Stimulated activated effector memory CD8-positive, alpha-beta T cell treated with anti-CD3 and anti-CD28 coated beads, Interleukin-12 subunit alpha, Interleukin-12 subunit beta, amount 100 ng/mL, for 72 hours (primary cell): Measurements from ENCODE around the gene COLEC12.
"Not testable (repeated sequence)": the region's sequence is repeated elsewhere in the genome, so short reads cannot be mapped to it uniquely, and the experiment has no call there.

Source experiments
- ATAC-seq: fragments of 150-1000 bp; cut with Tn5 transposase; 2 replicates; pipeline ENCODE4 v1.10.0; 2021
- DNase-seq, 2 donors: peaks; one replicate each; pipeline ENCODE4 v3.0.0; 2021 to 2022; ENCODE audit warnings: low spot score in 2 of 2
- H3K27ac Mint-ChIP-seq: one replicate; pipeline ENCODE4 v1.8.0; 2022; ENCODE audit warnings: mild to moderate bottlenecking, mixed read lengths
- H3K36me3 Mint-ChIP-seq: one replicate; pipeline ENCODE4 v1.8.0; 2022; ENCODE audit warnings: mild to moderate bottlenecking, mixed read lengths
- H3K4me1 Mint-ChIP-seq: one replicate; pipeline ENCODE4 v1.8.0; 2022; ENCODE audit warnings: mixed read lengths
- H3K4me3 Mint-ChIP-seq: one replicate; pipeline ENCODE4 v1.8.0; 2022; ENCODE audit warnings: mild to moderate bottlenecking, mixed read lengths
- H3K9me3 Mint-ChIP-seq: one replicate; pipeline ENCODE4 v1.8.0; 2022; ENCODE audit warnings: mixed read lengths

The COLEC12 gene

DNA sequence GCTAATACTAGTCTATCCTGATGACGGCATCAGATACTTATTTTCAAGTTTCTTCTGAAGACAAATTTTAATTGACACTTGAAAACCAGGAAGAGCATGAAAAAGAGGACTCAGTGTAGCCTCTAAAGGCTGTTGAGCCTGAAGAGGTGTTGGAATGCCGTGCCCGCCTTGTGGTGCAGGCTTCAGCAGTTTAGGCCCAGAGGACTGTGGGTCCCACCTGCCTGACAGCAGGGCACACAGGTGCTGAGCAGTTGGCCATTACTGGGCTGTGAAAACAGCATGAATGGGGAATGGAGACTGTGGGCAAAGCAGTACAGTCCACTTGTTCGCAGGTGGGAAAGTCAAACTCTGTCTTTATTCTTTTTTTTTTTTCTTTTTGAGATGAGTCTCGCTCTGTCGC, 182.9 kb downstream of the COLEC12 start:
- ATAC-seq: no peak
- DNase-seq: no peak
- Mint-ChIP-seq H3K27ac (no peak overlapping the region), H3K9me3 (no peaks in the 10 kb centered on the region), H3K4me3 (no peak overlapping the region), H3K36me3 (no peaks in the 10 kb centered on the region), H3K4me1 (peaks cover 3% of the 10 kb centered on the region)

DNA sequence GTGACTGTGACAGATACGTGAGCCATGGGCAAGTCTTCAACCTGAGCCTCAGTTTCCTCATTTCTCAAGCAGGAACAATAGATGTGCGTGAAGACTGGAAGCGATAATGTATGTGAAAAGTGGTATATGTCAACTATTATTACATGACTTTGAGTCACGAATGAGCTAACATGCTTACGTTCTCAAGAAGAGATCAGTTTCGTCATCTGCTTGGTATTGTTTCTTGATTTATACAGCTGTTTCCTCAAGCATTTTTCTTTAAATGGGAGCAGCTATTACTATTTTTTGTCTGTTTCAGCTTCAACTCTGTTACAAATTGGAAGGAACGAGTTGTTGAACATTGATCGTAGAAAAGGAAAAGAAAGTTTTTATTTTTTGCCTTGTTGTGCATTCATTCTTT, 184.1 kb downstream of the COLEC12 start:
- ATAC-seq (no peak), DNase-seq (no peak)
- no peak overlapping the region for H3K4me3 Mint-ChIP-seq
- H3K4me1 Mint-ChIP-seq: no peaks in the 10 kb centered on the region
- no peaks in the 10 kb centered on the region for H3K36me3 Mint-ChIP-seq
- no peaks in the 10 kb centered on the region for H3K9me3 Mint-ChIP-seq
- H3K27ac Mint-ChIP-seq: no peak overlapping the region

GRCh38 chr18:313931-314330, 186.6 kb downstream of the COLEC12 start:
- no peak for ATAC-seq
- Mint-ChIP-seq H3K4me3 (no peak overlapping the region), H3K4me1 (no peaks in the 10 kb centered on the region), H3K9me3 (no peaks in the 10 kb centered on the region), H3K36me3 (no peaks in the 10 kb centered on the region), H3K27ac (no peak overlapping the region)
- DNase-seq: no peak

DNA sequence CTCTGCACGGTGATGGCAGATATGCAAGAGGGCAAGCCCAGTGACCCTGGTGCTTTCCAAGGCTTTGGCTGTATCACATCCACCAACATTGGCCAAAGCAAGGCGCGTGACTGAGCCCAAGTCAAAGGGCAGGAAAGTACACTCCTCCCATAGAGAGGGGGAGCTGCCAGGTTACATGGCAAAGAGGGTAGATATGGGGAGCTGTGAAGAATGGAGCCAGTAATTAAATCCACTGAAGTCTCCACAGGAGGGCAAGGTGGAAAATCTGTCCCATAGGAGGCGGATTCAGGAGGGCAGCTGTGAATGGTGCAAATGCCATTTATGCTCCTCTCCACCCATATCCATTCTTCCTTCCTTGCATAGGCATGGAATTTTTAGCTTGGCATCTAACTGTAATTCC, 188.1 kb downstream of the COLEC12 start:
- DNase-seq: no peak
- Mint-ChIP-seq H3K9me3 (no peaks in the 10 kb centered on the region), H3K27ac (no peak overlapping the region), H3K36me3 (no peaks in the 10 kb centered on the region), H3K4me1 (no peaks in the 10 kb centered on the region), H3K4me3 (no peak overlapping the region)
- peak; percentile 8 for ATAC-seq

- Mint-ChIP-seq H3K4me3 (no peak overlapping the region), H3K36me3 (no peaks in the 10 kb centered on the region), H3K27ac (no peak overlapping the region), H3K4me1 (no peaks in the 10 kb centered on the region), H3K9me3 (no peaks in the 10 kb centered on the region)
- DNase-seq (no peak), ATAC-seq (no peak)
Observed at GRCh38 chr18:310042-310441, 190.5 kb downstream of the COLEC12 start.

GRCh38 chr18:308086-308485, 192.4 kb downstream of the COLEC12 start:
- H3K4me1 Mint-ChIP-seq, H3K4me3 Mint-ChIP-seq, DNase-seq, ATAC-seq, H3K36me3 Mint-ChIP-seq, H3K27ac Mint-ChIP-seq, H3K9me3 Mint-ChIP-seq: not testable (repeated sequence)

DNA sequence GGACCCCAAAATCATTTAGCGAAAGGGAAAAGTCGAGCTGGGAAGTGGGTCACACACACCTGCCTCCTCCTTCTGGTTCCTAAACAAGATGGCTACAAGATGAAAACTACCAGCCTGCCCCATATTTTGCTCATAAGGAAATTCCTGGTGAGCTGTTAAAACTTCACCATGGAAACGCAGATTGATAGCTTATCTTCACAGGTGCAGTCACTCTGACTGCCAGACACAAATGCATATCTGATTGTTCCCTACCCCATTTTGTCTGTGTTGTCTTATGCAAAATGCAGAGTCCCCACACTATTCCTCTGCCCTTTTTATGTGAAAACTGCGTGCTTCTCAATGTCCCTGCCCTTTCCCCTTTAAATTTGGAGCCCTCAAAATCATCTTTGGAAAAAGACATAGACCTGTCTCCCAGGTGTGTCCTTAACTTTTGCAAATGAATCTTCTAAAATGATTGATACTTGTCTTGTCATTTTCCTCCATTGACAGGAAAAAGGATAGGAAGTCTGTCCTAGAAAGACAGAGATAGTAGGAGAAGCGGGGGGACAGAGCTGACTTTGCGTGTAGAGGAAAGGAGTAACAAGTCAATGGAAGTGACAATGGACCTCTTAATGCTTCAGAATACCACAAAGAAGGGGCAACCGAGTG, 193.8 kb downstream of the COLEC12 start:
- no peak overlapping the region for H3K27ac Mint-ChIP-seq
- ATAC-seq (no peak), DNase-seq (no peak)
- no peak overlapping the region for H3K4me3 Mint-ChIP-seq
- no peaks in the 10 kb centered on the region for H3K4me1 Mint-ChIP-seq
- no peaks in the 10 kb centered on the region for H3K36me3 Mint-ChIP-seq
- H3K9me3 Mint-ChIP-seq: no peaks in the 10 kb centered on the region

GRCh38 chr18:305003-305501, 195.4 kb downstream of the COLEC12 start:
- no peak for DNase-seq

GRCh38 chr18:303607-304006, 196.9 kb downstream of the COLEC12 start:
- H3K4me3 Mint-ChIP-seq: no peak overlapping the region

More at GRCh38 chr18:305003-305501, 195.4 kb downstream of the COLEC12 start:
- no peak overlapping the region for H3K4me3 Mint-ChIP-seq
- H3K27ac Mint-ChIP-seq: no peak overlapping the region
- no peaks in the 10 kb centered on the region for H3K4me1 Mint-ChIP-seq
- no peaks in the 10 kb centered on the region for H3K36me3 Mint-ChIP-seq
- no peak for ATAC-seq
- no peaks in the 10 kb centered on the region for H3K9me3 Mint-ChIP-seq

DNA sequence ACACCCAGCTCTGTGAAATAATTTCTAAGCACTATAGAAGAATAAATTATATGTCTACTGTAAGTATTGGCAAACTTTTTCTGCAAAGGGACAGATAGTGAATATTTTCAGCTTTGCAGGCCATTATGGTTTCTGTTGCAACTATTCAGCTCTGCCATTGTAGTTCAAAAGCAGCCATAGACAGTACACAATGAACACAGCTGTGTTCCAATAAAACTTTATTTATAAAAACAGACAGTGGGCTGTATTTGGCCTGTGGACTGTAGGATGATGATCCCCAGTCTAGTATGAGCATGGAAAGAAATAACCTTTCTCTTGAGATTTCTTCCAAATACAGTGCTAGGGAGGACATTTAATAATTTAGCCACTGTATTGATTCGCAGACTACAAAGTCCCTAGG, 197.5 kb downstream of the COLEC12 start:
- Mint-ChIP-seq H3K4me1 (no peaks in the 10 kb centered on the region), H3K27ac (no peak overlapping the region), H3K36me3 (no peaks in the 10 kb centered on the region), H3K9me3 (no peaks in the 10 kb centered on the region), H3K4me3 (no peak overlapping the region)
- ATAC-seq (no peak), DNase-seq (no peak)

More at GRCh38 chr18:303607-304006, 196.9 kb downstream of the COLEC12 start:
- H3K36me3 Mint-ChIP-seq: no peaks in the 10 kb centered on the region
- H3K9me3 Mint-ChIP-seq: no peaks in the 10 kb centered on the region
- H3K4me1 Mint-ChIP-seq: no peaks in the 10 kb centered on the region
- H3K27ac Mint-ChIP-seq: no peak overlapping the region
- no peak for DNase-seq
- no peak for ATAC-seq

DNA sequence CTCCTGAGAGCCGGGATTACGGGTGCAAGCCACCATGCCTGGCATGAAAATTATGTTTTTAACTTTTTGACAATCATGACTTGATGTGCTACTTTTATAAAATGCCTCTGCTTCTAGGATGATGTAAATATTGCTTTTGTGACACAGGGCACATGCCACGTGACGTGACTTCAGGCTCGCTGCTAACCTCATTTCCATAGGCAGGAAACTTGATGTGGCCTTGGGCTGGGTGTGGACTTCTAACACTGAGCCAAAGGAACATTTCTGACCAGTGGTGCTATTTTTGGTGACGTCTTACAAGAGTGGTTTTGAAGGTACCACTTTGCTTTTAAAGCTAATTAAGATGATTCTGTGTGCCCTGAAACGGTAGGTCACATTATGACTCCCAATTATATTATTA, 198.4 kb downstream of the COLEC12 start:
- no peaks in the 10 kb centered on the region for H3K36me3 Mint-ChIP-seq

GRCh38 chr18:297936-298335, 202.6 kb downstream of the COLEC12 start:
- no peaks in the 10 kb centered on the region for H3K36me3 Mint-ChIP-seq
- DNase-seq: no peak
- no peaks in the 10 kb centered on the region for H3K9me3 Mint-ChIP-seq
- ATAC-seq: no peak
- no peak overlapping the region for H3K4me3 Mint-ChIP-seq
- H3K4me1 Mint-ChIP-seq: no peaks in the 10 kb centered on the region
- no peak overlapping the region for H3K27ac Mint-ChIP-seq

More for the DNA sequence above, 198.4 kb downstream of the COLEC12 start:
- Mint-ChIP-seq H3K9me3 (no peaks in the 10 kb centered on the region), H3K27ac (no peak overlapping the region), H3K4me3 (no peak overlapping the region), H3K4me1 (no peaks in the 10 kb centered on the region)
- DNase-seq (no peak), ATAC-seq (no peak)

DNA sequence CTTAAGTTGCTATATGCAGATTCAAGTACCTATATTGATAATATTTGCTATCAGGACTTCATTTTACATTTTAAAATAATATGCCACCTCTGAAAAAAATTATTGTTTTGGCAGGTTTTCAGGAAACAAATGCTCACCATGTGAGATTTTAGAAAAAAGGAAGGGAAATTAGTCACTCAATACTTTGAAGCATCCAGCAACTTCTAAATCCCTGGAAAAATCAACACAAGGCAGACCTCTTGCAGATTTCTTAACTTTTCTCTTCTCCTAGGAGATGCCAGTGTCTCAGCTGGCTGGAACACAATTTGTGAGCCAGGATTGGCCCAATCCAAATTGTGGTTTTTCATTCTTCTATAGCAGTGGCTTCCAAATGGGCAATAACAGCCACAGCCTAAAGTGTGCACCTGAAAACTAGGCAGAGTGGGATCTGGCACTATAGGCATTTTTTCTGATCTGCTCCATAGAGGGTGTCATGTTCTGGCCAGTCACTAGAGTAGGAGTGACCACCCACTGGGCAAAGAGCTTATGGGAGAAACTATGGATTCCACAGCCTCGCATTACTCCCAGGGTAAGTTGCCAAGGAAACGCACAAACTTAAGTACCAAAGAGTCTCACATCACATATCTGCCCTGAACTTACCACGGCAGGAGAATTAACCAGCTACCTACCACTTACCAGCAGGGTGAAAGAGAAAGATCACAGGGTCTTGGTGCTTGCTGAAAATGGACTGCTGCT, 204.6 kb downstream of the COLEC12 start:
- H3K36me3 Mint-ChIP-seq: no peaks in the 10 kb centered on the region
- no peaks in the 10 kb centered on the region for H3K4me1 Mint-ChIP-seq
- H3K4me3 Mint-ChIP-seq: no peak overlapping the region
- H3K27ac Mint-ChIP-seq: no peak overlapping the region
- DNase-seq (no peak), ATAC-seq (peak; percentile 8)
- no peaks in the 10 kb centered on the region for H3K9me3 Mint-ChIP-seq

DNA sequence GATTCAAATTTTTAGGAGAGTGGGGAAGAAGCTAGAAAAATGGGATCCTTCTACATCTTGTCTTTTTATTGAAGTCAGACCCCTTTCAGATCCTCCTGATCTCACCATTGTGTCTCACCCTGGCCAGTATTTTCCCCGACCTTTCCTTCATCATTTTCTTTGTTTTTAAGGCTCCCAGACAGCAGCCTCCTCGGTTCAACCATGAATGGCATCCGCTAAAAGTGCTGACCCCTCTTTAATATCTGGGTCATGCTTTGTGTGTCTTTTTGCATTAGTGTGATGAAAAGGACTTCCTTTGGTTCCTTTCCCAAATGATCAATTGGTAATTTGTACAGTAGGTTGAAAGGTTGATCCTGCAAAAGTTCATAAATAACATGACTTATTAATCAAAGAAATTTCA, 205.9 kb downstream of the COLEC12 start:
- Mint-ChIP-seq H3K36me3 (no peaks in the 10 kb centered on the region), H3K4me1 (no peaks in the 10 kb centered on the region), H3K4me3 (no peak overlapping the region), H3K27ac (no peak overlapping the region), H3K9me3 (no peaks in the 10 kb centered on the region)
- no peak for ATAC-seq
- no peak for DNase-seq

GRCh38 chr18:293536-293935, 207.0 kb downstream of the COLEC12 start:
- no peak for DNase-seq
- H3K9me3 Mint-ChIP-seq: no peaks in the 10 kb centered on the region
- H3K27ac Mint-ChIP-seq: no peak overlapping the region
- no peak overlapping the region for H3K4me3 Mint-ChIP-seq
- no peaks in the 10 kb centered on the region for H3K36me3 Mint-ChIP-seq
- no peaks in the 10 kb centered on the region for H3K4me1 Mint-ChIP-seq
- ATAC-seq: no peak

DNA sequence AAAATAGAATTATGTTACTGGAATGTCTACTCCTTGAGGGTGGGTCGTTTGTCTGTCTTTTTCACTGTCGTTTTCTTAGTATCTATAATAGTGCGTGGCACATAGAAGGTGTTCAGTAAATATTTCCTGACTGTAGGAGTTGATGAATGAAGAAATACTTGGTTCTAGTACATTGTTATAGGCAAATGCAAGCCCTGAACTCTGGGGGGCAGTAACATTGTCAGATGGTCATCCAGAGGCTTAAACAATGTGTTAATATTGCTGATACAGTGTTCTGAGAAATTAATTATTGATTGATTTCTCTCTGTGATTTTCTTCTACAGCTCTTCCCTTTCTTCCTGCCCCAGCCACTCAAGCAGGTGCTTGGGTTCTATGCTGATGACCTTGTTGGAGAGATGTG, 208.2 kb downstream of the COLEC12 start:
- Mint-ChIP-seq H3K36me3 (no peaks in the 10 kb centered on the region), H3K4me1 (no peaks in the 10 kb centered on the region), H3K27ac (no peak overlapping the region), H3K4me3 (no peak overlapping the region), H3K9me3 (no peaks in the 10 kb centered on the region)
- ATAC-seq: no peak
- no peak for DNase-seq
